Upper lobe of left lung (tissue), 4 donors: Measurements from ENCODE around the gene FCER1G.

Experiments used
- POLR2AphosphoS5 ChIP-seq, 2 donors: sonication (generic); formaldehyde crosslinking; IDR thresholded peaks; one replicate each; pipeline ENCODE4 v1.5.1; 2017; ENCODE audit warnings: antibody characterized with exemption in 2 of 2
- TF ChIP-seq, protein P1 (sequence below), 6 experiments: fragments of 450-650 bp in 4 of 6; fragments of 200-600 bp in 2 of 6; sonication (generic) in 2 of 6; IDR thresholded peaks; one replicate each; pipeline ENCODE4 v1.5.1; 2016 to 2019; ENCODE audit warnings: antibody characterized with exemption in 6 of 6

DNA sequence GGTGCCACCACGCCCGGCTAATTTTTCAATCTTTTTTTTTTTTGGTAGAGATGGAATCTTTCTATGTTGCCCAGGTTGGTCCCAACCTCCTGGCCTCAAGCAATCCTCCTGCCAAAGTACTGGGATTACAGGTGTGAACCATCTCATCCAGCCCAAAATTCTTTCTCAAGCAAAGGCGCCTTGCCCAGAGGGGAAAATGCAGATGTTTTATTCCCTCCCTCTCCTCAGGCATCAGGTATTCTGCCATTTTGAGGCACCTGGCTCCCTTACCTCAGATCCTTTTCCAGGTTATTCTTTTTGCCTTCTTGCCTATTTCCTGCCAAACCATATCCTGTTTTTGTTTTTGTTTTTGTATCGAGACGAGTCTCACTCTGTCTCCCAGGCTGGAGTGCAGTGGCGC lies 26.7 kb upstream of the FCER1G start:
- TF ChIP-seq, protein P1, sequence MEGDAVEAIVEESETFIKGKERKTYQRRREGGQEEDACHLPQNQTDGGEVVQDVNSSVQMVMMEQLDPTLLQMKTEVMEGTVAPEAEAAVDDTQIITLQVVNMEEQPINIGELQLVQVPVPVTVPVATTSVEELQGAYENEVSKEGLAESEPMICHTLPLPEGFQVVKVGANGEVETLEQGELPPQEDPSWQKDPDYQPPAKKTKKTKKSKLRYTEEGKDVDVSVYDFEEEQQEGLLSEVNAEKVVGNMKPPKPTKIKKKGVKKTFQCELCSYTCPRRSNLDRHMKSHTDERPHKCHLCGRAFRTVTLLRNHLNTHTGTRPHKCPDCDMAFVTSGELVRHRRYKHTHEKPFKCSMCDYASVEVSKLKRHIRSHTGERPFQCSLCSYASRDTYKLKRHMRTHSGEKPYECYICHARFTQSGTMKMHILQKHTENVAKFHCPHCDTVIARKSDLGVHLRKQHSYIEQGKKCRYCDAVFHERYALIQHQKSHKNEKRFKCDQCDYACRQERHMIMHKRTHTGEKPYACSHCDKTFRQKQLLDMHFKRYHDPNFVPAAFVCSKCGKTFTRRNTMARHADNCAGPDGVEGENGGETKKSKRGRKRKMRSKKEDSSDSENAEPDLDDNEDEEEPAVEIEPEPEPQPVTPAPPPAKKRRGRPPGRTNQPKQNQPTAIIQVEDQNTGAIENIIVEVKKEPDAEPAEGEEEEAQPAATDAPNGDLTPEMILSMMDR (IDR thresholded peaks at IDR 0.05): no peak
- no peak for TF ChIP-seq POLR2AphosphoS5 (IDR thresholded peaks at IDR 0.05)
